OCI-LY1 (cell line): ENCODE data around the gene LRRC72.

Source experiments
- H2AFZ ChIP-seq: fragments of 200-600 bp; sonication (generic), shearing (Covaris generic); 2 replicates; pipeline ENCODE4 v1.6.0; 2014; ENCODE audit warnings: antibody characterized with exemption, mild to moderate bottlenecking, low read length
- H3F3A ChIP-seq: fragments of 200-600 bp; sonication (generic), shearing (Covaris generic); 2 replicates; pipeline ENCODE4 v1.6.0; 2014; ENCODE audit warnings: mild to moderate bottlenecking, antibody characterized with exemption, low read length, moderate library complexity; ENCODE audit not compliant: insufficient read depth
- H3K27ac ChIP-seq: fragments of 200-600 bp; sonication (generic); 2 replicates; pipeline ENCODE4 v1.5.1; 2014; ENCODE audit warnings: low read length, mixed run types, mild to moderate bottlenecking, low read depth; ENCODE audit not compliant: poor library complexity, severe bottlenecking
- H3K27me3 ChIP-seq: fragments of 200-600 bp; sonication (generic); 2 replicates; pipeline ENCODE4 v1.6.0; 2014; ENCODE audit warnings: antibody characterized with exemption, mild to moderate bottlenecking, low read length, moderate library complexity; ENCODE audit not compliant: insufficient read depth
- H3K36me3 ChIP-seq: fragments of 200-600 bp; sonication (generic); 2 replicates; pipeline ENCODE4 v1.6.1; 2014; ENCODE audit warnings: mild to moderate bottlenecking, antibody characterized with exemption, low read length, moderate library complexity, mixed read lengths; ENCODE audit not compliant: insufficient read depth
- H3K4me1 ChIP-seq: fragments of 200-600 bp; sonication (generic); 2 replicates; pipeline ENCODE4 v1.5.1; 2014; ENCODE audit warnings: mild to moderate bottlenecking, low read length, moderate library complexity; ENCODE audit not compliant: insufficient read depth, severe bottlenecking
- H3K4me2 ChIP-seq: fragments of 200-600 bp; sonication (generic), shearing (Covaris generic); 2 replicates; pipeline ENCODE4 v1.6.1; 2014; ENCODE audit warnings: low read length
- H3K4me3 ChIP-seq: fragments of 200-600 bp; sonication (generic); 2 replicates; pipeline ENCODE4 v1.5.1; 2014; ENCODE audit warnings: low read length, low read depth, mild to moderate bottlenecking, mixed read lengths; ENCODE audit not compliant: poor library complexity, severe bottlenecking
- H3K79me2 ChIP-seq: fragments of 200-600 bp; shearing (Covaris generic); 2 replicates; pipeline ENCODE4 v1.6.1; 2016; ENCODE audit warnings: mixed run types, low read length, mixed read lengths; ENCODE audit not compliant: insufficient read depth
- H3K9ac ChIP-seq: fragments of 200-600 bp; sonication (generic), shearing (Covaris generic); 2 replicates; pipeline ENCODE4 v1.6.1; 2014; ENCODE audit warnings: mild to moderate bottlenecking, low read length, mixed read lengths
- H3K9me2 ChIP-seq: fragments of 200-600 bp; sonication (generic), shearing (Covaris generic); 2 replicates; pipeline ENCODE4 v1.6.1; 2014; ENCODE audit warnings: low read depth, mild to moderate bottlenecking, low read length, mixed read lengths
- H3K9me3 ChIP-seq: fragments of 200-600 bp; shearing (Covaris generic); 2 replicates; pipeline ENCODE4 v1.6.1; 2014; ENCODE audit warnings: low read length, mixed read lengths
- H4K20me1 ChIP-seq: fragments of 200-600 bp; sonication (generic), shearing (Covaris generic); 2 replicates; pipeline ENCODE4 v1.6.0; 2016; ENCODE audit warnings: mild to moderate bottlenecking, low read length; ENCODE audit not compliant: insufficient read depth
- EZH2 ChIP-seq: fragments of 200-600 bp; sonication (generic), shearing (Covaris generic); IDR thresholded peaks from 2 replicates; pipeline ENCODE4 v1.8.0; 2017; ENCODE audit warnings: borderline replicate concordance, mixed run types, mild to moderate bottlenecking, antibody characterized with exemption, low read length, moderate library complexity, mixed read lengths
- TF ChIP-seq, protein P1 (sequence below): fragments of 200-600 bp; sonication (generic), shearing (Covaris generic); IDR thresholded peaks from 2 replicates; pipeline ENCODE4 v1.5.1; 2017; ENCODE audit warnings: mild to moderate bottlenecking, antibody characterized with exemption, low read length, moderate library complexity, mixed read lengths

The LRRC72 gene

DNA sequence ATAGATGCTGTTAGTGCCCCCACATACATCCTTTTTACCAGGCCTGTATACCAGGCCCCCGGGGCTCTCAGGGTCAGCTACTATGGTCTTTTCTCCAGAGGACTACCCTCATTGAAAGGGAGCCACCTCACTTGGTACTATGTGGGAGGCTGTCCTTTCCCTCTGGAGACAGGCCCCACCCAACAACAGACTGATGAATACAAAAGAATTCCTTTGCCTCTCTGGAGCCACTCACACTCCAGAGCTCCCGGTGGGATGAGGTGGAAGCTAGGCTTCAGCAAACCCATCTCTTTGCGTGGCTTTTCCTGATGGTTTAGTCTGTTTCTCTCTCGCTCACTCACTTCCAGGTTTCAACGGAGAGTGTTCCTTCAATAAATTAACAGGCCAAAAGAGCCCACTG lies 88.6 kb downstream of the LRRC72 start:
- TF ChIP-seq, protein P1, sequence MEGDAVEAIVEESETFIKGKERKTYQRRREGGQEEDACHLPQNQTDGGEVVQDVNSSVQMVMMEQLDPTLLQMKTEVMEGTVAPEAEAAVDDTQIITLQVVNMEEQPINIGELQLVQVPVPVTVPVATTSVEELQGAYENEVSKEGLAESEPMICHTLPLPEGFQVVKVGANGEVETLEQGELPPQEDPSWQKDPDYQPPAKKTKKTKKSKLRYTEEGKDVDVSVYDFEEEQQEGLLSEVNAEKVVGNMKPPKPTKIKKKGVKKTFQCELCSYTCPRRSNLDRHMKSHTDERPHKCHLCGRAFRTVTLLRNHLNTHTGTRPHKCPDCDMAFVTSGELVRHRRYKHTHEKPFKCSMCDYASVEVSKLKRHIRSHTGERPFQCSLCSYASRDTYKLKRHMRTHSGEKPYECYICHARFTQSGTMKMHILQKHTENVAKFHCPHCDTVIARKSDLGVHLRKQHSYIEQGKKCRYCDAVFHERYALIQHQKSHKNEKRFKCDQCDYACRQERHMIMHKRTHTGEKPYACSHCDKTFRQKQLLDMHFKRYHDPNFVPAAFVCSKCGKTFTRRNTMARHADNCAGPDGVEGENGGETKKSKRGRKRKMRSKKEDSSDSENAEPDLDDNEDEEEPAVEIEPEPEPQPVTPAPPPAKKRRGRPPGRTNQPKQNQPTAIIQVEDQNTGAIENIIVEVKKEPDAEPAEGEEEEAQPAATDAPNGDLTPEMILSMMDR = no peak
- TF ChIP-seq EZH2 = no peak
- Histone ChIP-seq H3K27me3 (no peaks in the 10 kb centered on the region), H4K20me1 (no peaks in the 10 kb centered on the region), H3K4me2 (no peak overlapping the region), H3K4me3 (no peak overlapping the region), H3K9ac (no peak overlapping the region), H3K36me3 (no peaks in the 10 kb centered on the region), H3K27ac (no peak overlapping the region), H3K9me3 (no peaks in the 10 kb centered on the region), H3K9me2 (no peaks in the 10 kb centered on the region), H3K79me2 (no peaks in the 10 kb centered on the region), H3F3A (no peaks in the 10 kb centered on the region), H2AFZ (no peak overlapping the region), H3K4me1 (peaks cover 5% of the 10 kb centered on the region)

DNA sequence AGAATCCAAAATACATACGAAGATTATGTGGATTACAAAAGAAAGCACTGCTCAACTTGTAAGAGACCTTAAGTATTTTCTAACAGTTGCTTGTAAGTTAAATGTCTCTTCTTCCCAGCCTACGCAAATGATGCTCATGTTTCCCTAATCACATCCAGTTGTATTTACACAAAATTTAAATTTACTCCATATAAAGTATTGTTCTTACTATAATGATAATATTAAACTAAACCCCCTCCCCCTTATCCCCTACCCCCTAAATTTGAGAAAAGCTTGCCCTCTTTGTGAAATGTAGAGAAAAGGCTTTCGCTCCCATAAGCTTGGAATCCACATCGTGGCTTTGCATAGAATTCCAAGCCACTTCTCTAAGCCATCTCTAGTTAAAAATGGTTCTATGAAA lies 89.5 kb downstream of the LRRC72 start:
- Histone ChIP-seq H3K27ac (no peak overlapping the region), H3K4me1 (peaks cover 7% of the 10 kb centered on the region), H4K20me1 (no peaks in the 10 kb centered on the region), H3K9ac (no peak overlapping the region), H3K9me2 (no peaks in the 10 kb centered on the region), H3K27me3 (no peaks in the 10 kb centered on the region), H3K4me3 (no peak overlapping the region), H3K9me3 (no peaks in the 10 kb centered on the region), H3K79me2 (no peaks in the 10 kb centered on the region), H2AFZ (no peak overlapping the region), H3K36me3 (no peaks in the 10 kb centered on the region), H3F3A (no peaks in the 10 kb centered on the region), H3K4me2 (no peak overlapping the region)
- no peak for TF ChIP-seq EZH2
- TF ChIP-seq, protein P1 = no peak

DNA sequence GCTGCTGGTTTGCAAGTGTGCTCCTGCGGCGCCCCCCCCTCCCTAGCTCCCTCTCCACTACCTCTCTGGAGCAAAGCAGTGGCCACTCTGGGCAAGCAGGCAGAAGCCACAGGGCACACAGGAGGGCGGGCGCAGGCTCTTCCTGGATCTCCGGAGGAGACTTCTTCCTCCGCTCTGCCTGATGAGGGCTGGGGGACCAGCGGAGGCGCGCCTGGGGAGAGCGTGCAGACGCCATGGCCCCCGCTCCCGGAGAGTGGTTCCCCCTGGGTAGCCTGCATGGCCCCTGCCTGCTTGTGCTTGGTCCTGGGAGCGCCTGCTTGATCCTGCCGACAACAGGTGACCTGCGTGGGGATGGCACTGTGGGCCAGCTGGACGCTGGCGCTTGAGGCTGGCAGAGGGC lies 89.9 kb downstream of the LRRC72 start:
- no peaks in the 10 kb centered on the region for H3K79me2 ChIP-seq
- no peaks in the 10 kb centered on the region for H3K9me3 ChIP-seq
- H3F3A ChIP-seq = no peaks in the 10 kb centered on the region
- no peaks in the 10 kb centered on the region for H3K27me3 ChIP-seq
- H3K27ac ChIP-seq = no peak overlapping the region
- H3K4me1 ChIP-seq = peaks cover 7% of the 10 kb centered on the region
- H4K20me1 ChIP-seq = no peaks in the 10 kb centered on the region
- no peaks in the 10 kb centered on the region for H3K36me3 ChIP-seq
- TF ChIP-seq, protein P1 = no peak
- TF ChIP-seq EZH2 = no peak
- H3K9ac ChIP-seq = no peak overlapping the region
- H2AFZ ChIP-seq = no peak overlapping the region
- H3K4me2 ChIP-seq = no peak overlapping the region
- H3K4me3 ChIP-seq = no peak overlapping the region
- no peaks in the 10 kb centered on the region for H3K9me2 ChIP-seq
